IMR-90 (cell line): ENCODE measurements around the gene MAGI2. TPM values are rescaled to one million over a fixed set of nuclear protein-coding genes. Genes with fewer than 3 reads are reported as not detected.

Source experiments
- ATAC-seq: fragments of 200-7000 bp; cut with Tn5 transposase; 2 replicates; pipeline ENCODE4 v1.9.1; 2020; ENCODE audit warnings: low read depth, mild to moderate bottlenecking, moderate library complexity
- BruUV-seq: library from RNA; stranded (reverse); fragments of 400-500 nt; replicated peaks from 2 replicates; lab custom pipeline; 2021; lab: Mats Ljungman, UMichigan
- CTCF ChIA-PET: fragments of 300-600 bp; formaldehyde crosslinking; extraction: SDS; loops from one replicate; lab custom pipeline; 2021; ENCODE audit warnings: antibody characterized with exemption; lab: Yijun Ruan, JAX
- POLR2A ChIA-PET: fragments of 300-600 bp; sonication (Branson Sonifier 250); formaldehyde crosslinking; loops from one replicate; lab custom pipeline; 2022; ENCODE audit warnings: antibody characterized with exemption; ENCODE audit not compliant: unreplicated experiment; lab: Charles Lee
- DNase-seq: peaks from one replicate; pipeline ENCODE4 v3.0.0; 2013
- H2AFZ ChIP-seq: replicated peaks from 2 replicates; pipeline ENCODE3; 2013; ENCODE audit warnings: low read length, mild to moderate bottlenecking; ENCODE audit not compliant: poor library complexity
- H2AK5ac ChIP-seq: 2 replicates; pipeline ENCODE4 v1.6.1; 2013; ENCODE audit warnings: low read depth, low read length, inconsistent platforms
- H2AK9ac ChIP-seq: replicated peaks from 2 replicates; pipeline ENCODE3; 2013; ENCODE audit warnings: mild to moderate bottlenecking, low read depth, low read length, moderate library complexity; ENCODE audit not compliant: poor library complexity
- H2BK120ac ChIP-seq: 2 replicates; pipeline ENCODE4 v1.6.1; 2013; ENCODE audit warnings: low read depth, low read length, inconsistent platforms
- H2BK15ac ChIP-seq: 3 replicates; pipeline ENCODE4 v1.6.1; 2013; ENCODE audit warnings: low read depth, low read length, inconsistent platforms
- H2BK20ac ChIP-seq: 2 replicates; pipeline ENCODE4 v1.6.1; 2013; ENCODE audit warnings: low read depth, mild to moderate bottlenecking, inconsistent platforms, low read length, moderate library complexity
- H2BK5ac ChIP-seq: 2 replicates; pipeline ENCODE4 v1.6.1; 2013; ENCODE audit warnings: mild to moderate bottlenecking, low read depth, low read length, inconsistent platforms; ENCODE audit not compliant: poor library complexity, severe bottlenecking
- H3K14ac ChIP-seq: replicated peaks from 2 replicates; pipeline ENCODE4 v1.6.1; 2013; ENCODE audit warnings: low read depth, low read length, inconsistent platforms
- H3K18ac ChIP-seq: 2 replicates; pipeline ENCODE4 v1.6.1; 2013; ENCODE audit warnings: low read depth, low read length, control low read depth
- H3K23ac ChIP-seq: 2 replicates; pipeline ENCODE4 v1.6.1; 2013; ENCODE audit warnings: low read depth, low read length, inconsistent platforms
- H3K27ac ChIP-seq: 2 replicates; pipeline ENCODE4 v1.5.1; 2013; ENCODE audit warnings: mild to moderate bottlenecking, control low read depth, low read length; ENCODE audit not compliant: insufficient read depth
- H3K27me3 ChIP-seq: 2 replicates; pipeline ENCODE4 v1.6.1; 2013; ENCODE audit warnings: low read length; ENCODE audit not compliant: control insufficient read depth, insufficient read depth
- H3K36me3 ChIP-seq: 2 replicates; pipeline ENCODE4 v1.6.1; 2013; ENCODE audit warnings: low read length, mixed read lengths; ENCODE audit not compliant: control insufficient read depth, insufficient read depth
- H3K4ac ChIP-seq: 2 replicates; pipeline ENCODE4 v1.6.1; 2013; ENCODE audit warnings: low read depth, low read length, inconsistent platforms
- H3K4me1 ChIP-seq: 2 replicates; pipeline ENCODE4 v1.6.1; 2013; ENCODE audit warnings: low read length, mixed read lengths; ENCODE audit not compliant: control insufficient read depth, insufficient read depth
- H3K4me2 ChIP-seq: 2 replicates; pipeline ENCODE4 v1.6.1; 2013; ENCODE audit warnings: low read depth, mild to moderate bottlenecking, control low read depth, low read length, moderate library complexity
- H3K4me3 ChIP-seq: 2 replicates; pipeline ENCODE4 v1.5.1; 2013; ENCODE audit warnings: low read depth, mild to moderate bottlenecking, control low read depth, low read length, moderate library complexity; ENCODE audit not compliant: insufficient read depth
- H3K56ac ChIP-seq: 2 replicates; pipeline ENCODE4 v1.6.1; 2013; ENCODE audit warnings: low read length, inconsistent platforms; ENCODE audit not compliant: insufficient read depth; ENCODE audit errors: extremely low read depth
- H3K79me1 ChIP-seq, 2 experiments: 2 replicates each; pipeline ENCODE4 v1.6.1; 2013; ENCODE audit warnings: low read length in 2 of 2, inconsistent platforms in 1 of 2, low read depth in 1 of 2
- H3K9ac ChIP-seq: 2 replicates; pipeline ENCODE4 v1.6.1; 2013; ENCODE audit warnings: low read depth, low read length, control low read depth
- H3K9me1 ChIP-seq: 2 replicates; pipeline ENCODE4 v1.6.1; 2013; ENCODE audit warnings: low read length, inconsistent platforms; ENCODE audit not compliant: insufficient read depth
- H3K9me3 ChIP-seq: 2 replicates; pipeline ENCODE4 v1.6.1; 2013; ENCODE audit warnings: low read length; ENCODE audit not compliant: control insufficient read depth, insufficient read depth
- H4K20me1 ChIP-seq: 2 replicates; pipeline ENCODE4 v1.6.1; 2013; ENCODE audit warnings: low read length, inconsistent platforms; ENCODE audit not compliant: insufficient read depth
- H4K5ac ChIP-seq: 2 replicates; pipeline ENCODE4 v1.6.1; 2013; ENCODE audit warnings: mild to moderate bottlenecking, low read depth, low read length, control low read depth
- H4K8ac ChIP-seq, 2 experiments: 2 replicates each; pipeline ENCODE4 v1.6.1; 2013; ENCODE audit warnings: low read depth in 2 of 2, low read length in 2 of 2, control low read depth in 1 of 2, inconsistent platforms in 1 of 2
- H4K91ac ChIP-seq: 2 replicates; pipeline ENCODE4 v1.6.1; 2013; ENCODE audit warnings: low read depth, low read length, inconsistent platforms; ENCODE audit not compliant: insufficient read depth
- CEBPB ChIP-seq: IDR thresholded peaks from 2 replicates; pipeline ENCODE4 v1.6.1; 2012; ENCODE audit warnings: low read depth, low read length, improper control_type of control experiment
- CTCF ChIP-seq: conservative IDR thresholded peaks from 2 replicates; pipeline ENCODE4 v1.5.1; 2012; ENCODE audit warnings: mild to moderate bottlenecking, low read depth, low read length, improper control_type of control experiment
- RAD21 ChIP-seq: IDR thresholded peaks from 2 replicates; pipeline ENCODE4 v1.6.1; 2012; ENCODE audit warnings: low read length, improper control_type of control experiment
- RFX5 ChIP-seq: IDR thresholded peaks from 2 replicates; pipeline ENCODE4 v1.8.0; 2012; ENCODE audit warnings: low read depth, mild to moderate bottlenecking, low read length, moderate library complexity
- WGBS, 2 experiments: methylation state at CpG; one replicate each; pipeline versions ENCODE4 v1.1.5 to v1.1.7; 2013; ENCODE audit warnings: missing lambda C conversion rate in 2 of 2; ENCODE audit not compliant: insufficient read length in 1 of 2; ENCODE audit errors: extremely low coverage in 2 of 2; 5-methylcytosine and 5-hydroxymethylcytosine counted together
- dilution Hi-C: fragments of 300-500 bp; cut with HindIII; formaldehyde crosslinking; loops from one replicate; pipeline ENCODE4 v1.14.3; 2018; ENCODE audit warnings: low sequenced_read_pairs; ENCODE audit not compliant: unreplicated experiment
- in situ Hi-C: fragments of 300-500 bp; cut with MboI; formaldehyde crosslinking; loops from 3 replicates; pipeline ENCODE4 v1.14.3; 2019; ENCODE audit warnings: low sequenced_read_pairs, inconsistent platforms, mixed read lengths
- intact Hi-C: fragments of 100-400 bp; cut with micrococcal nuclease; formaldehyde crosslinking; loops from 2 replicates; pipeline ENCODE4 v1.10.0; 2022
- polyA plus RNA-seq, 3 experiments: library from polyadenylated mRNA; depleted of rRNA; stranded (reverse); fragments of >200 nt; gene quantifications; 2 replicates each; pipeline ENCODE4 v1.2.3, GENCODE V29; 2012; ENCODE audit warnings: low replicate concordance in 1 of 3
- total RNA-seq: library from RNA; depleted of rRNA; stranded (reverse); fragments of >200 nt; gene quantifications from 2 replicates; pipeline ENCODE4 v1.2.3, GENCODE V29; 2012

The MAGI2 gene
- total and polyA plus RNA-seq, 2 of the 4 experiments (the other 2 are of a cell fraction), result 2.5 to 17.9 TPM

DNA sequence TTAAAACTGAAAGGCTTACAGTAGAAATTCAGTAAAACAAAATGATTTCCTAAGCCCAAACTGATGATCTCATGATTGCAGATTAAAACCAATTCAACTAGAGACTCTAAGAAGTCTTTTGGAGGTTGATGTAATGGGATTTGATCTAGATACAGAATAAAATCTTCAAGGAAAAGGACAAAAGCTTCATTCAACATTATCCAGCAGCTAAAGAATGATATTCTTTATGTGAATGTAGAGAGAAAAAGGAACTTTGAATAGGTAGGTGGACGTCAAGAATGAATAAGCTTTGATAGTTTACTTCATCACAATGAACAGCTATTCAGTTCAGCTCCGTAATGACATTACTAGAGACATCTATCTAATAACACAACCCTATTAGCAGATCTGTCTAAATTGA lies 910.5 kb downstream of the MAGI2 start:
- no peaks in the 10 kb centered on the region for H3K4me1 ChIP-seq
- no peak overlapping the region for H4K5ac ChIP-seq
- in situ Hi-C loops, result no loop called here
- BruUV-seq, result no TSS peak
- no peaks in the 10 kb centered on the region for H3K9me3 ChIP-seq
- H3K36me3 ChIP-seq, result no peaks in the 10 kb centered on the region
- intact Hi-C loops, result no loop called here
- peaks cover 2% of the 10 kb centered on the region; the same call in 1 of the 2 replicates for H3K9me1 ChIP-seq
- no peak overlapping the region for H2AK5ac ChIP-seq
- H4K20me1 ChIP-seq, result no peaks in the 10 kb centered on the region
- no peak overlapping the region for H3K23ac ChIP-seq
- no CpG with 5 or more reads among the region's 2 CpGs for WGBS, 2 experiments
- no peak for DNase-seq
- H2BK15ac ChIP-seq, result no peak overlapping the region
- H3K14ac ChIP-seq, result no peak overlapping the region
- H3K4me2 ChIP-seq, result no peak overlapping the region
- H3K27ac ChIP-seq, result no peak overlapping the region
- H3K79me1 ChIP-seq, result no peaks in the 10 kb centered on the region
- no peak overlapping the region for H3K56ac ChIP-seq
- ChIA-PET CTCF (no interaction called here), POLR2A (no interaction called here)
- no peak overlapping the region for H2BK20ac ChIP-seq
- H2BK5ac ChIP-seq, result no peak overlapping the region
- H2AFZ ChIP-seq, result no peak overlapping the region
- no peak overlapping the region for H3K18ac ChIP-seq
- H3K4me3 ChIP-seq, result no peak overlapping the region
- H3K9ac ChIP-seq, result no peak overlapping the region
- H2AK9ac ChIP-seq, result no peak overlapping the region
- dilution Hi-C loops, result no loop called here
- no peak overlapping the region for H3K4ac ChIP-seq
- no peak overlapping the region for H4K91ac ChIP-seq
- H4K8ac ChIP-seq, result no peak overlapping the region
- TF ChIP-seq RFX5 (no peak), RAD21 (no peak), CEBPB (no peak), CTCF (no peak)
- H3K27me3 ChIP-seq, result no peaks in the 10 kb centered on the region
- H2BK120ac ChIP-seq, result no peak overlapping the region
- no peak for ATAC-seq
